Trophoblast cell (in vitro differentiated cells and primary cell): ENCODE measurements around the gene ADRA2A.

ENCODE experiments used
- DNase-seq, 2 donors: peaks; one replicate each; pipeline ENCODE4 v3.0.0-alpha.2; 2016
- H2AFZ ChIP-seq: 2 replicates; pipeline ENCODE4 v1.6.1; 2013; ENCODE audit warnings: low read length, moderate library complexity, mild to moderate bottlenecking; ENCODE audit not compliant: insufficient read depth, poor library complexity
- H2AK5ac ChIP-seq: 2 replicates; pipeline ENCODE4 v1.6.1; 2013; ENCODE audit warnings: mild to moderate bottlenecking, low read length
- H2BK120ac ChIP-seq: 2 replicates; pipeline ENCODE4 v1.6.1; 2013; ENCODE audit warnings: low read length, mild to moderate bottlenecking, moderate library complexity; ENCODE audit not compliant: insufficient read depth, poor library complexity
- H2BK12ac ChIP-seq: 2 replicates; pipeline ENCODE4 v1.6.1; 2013; ENCODE audit warnings: mild to moderate bottlenecking, low read length, moderate library complexity
- H2BK5ac ChIP-seq: 2 replicates; pipeline ENCODE4 v1.6.1; 2013; ENCODE audit warnings: low read length, low read depth, moderate library complexity, mild to moderate bottlenecking; ENCODE audit not compliant: poor library complexity
- H3K14ac ChIP-seq: 2 replicates; pipeline ENCODE4 v1.6.1; 2013; ENCODE audit warnings: mild to moderate bottlenecking, low read length
- H3K18ac ChIP-seq: 2 replicates; pipeline ENCODE4 v1.6.1; 2013; ENCODE audit warnings: mild to moderate bottlenecking, low read length
- H3K23ac ChIP-seq: 2 replicates; pipeline ENCODE4 v1.6.1; 2013; ENCODE audit warnings: low read length
- H3K27ac ChIP-seq: 2 replicates; pipeline ENCODE4 v1.5.1; 2013; ENCODE audit warnings: low read depth, mild to moderate bottlenecking, inconsistent platforms, low read length, moderate library complexity
- H3K27me3 ChIP-seq: 2 replicates; pipeline ENCODE4 v1.6.1; 2013; ENCODE audit warnings: inconsistent platforms, mild to moderate bottlenecking, low read length, moderate library complexity; ENCODE audit not compliant: insufficient read depth
- H3K36me3 ChIP-seq, 2 experiments: 1 replicate in 1 of 2; 2 replicates in 1 of 2; pipeline ENCODE4 v1.6.1; 2013; ENCODE audit warnings: low read length in 2 of 2, mild to moderate bottlenecking in 2 of 2, moderate library complexity in 1 of 2; ENCODE audit not compliant: insufficient read depth in 2 of 2, control insufficient read depth in 1 of 2
- H3K4ac ChIP-seq: 2 replicates; pipeline ENCODE4 v1.6.1; 2013; ENCODE audit warnings: low read depth, mild to moderate bottlenecking, low read length, moderate library complexity
- H3K4me1 ChIP-seq, 2 experiments: 1 replicate in 1 of 2; 2 replicates in 1 of 2; pipeline ENCODE4 v1.6.1; 2013; ENCODE audit warnings: low read length in 2 of 2, mild to moderate bottlenecking in 2 of 2, moderate library complexity in 1 of 2; ENCODE audit not compliant: insufficient read depth in 2 of 2, control insufficient read depth in 1 of 2
- H3K4me2 ChIP-seq: 2 replicates; pipeline ENCODE4 v1.6.1; 2013; ENCODE audit warnings: inconsistent platforms, mild to moderate bottlenecking, low read length, moderate library complexity
- H3K4me3 ChIP-seq: 2 replicates; pipeline ENCODE4 v1.5.1; 2013; ENCODE audit warnings: mild to moderate bottlenecking, low read depth, low read length, inconsistent platforms
- H3K79me1 ChIP-seq: one replicate; pipeline ENCODE4 v1.6.1; 2013; ENCODE audit warnings: low read length
- H3K79me2 ChIP-seq: 2 replicates; pipeline ENCODE4 v1.6.1; 2013; ENCODE audit warnings: low read length, mild to moderate bottlenecking; ENCODE audit not compliant: control insufficient read depth, insufficient read depth, poor library complexity
- H3K9ac ChIP-seq: 2 replicates; pipeline ENCODE4 v1.6.1; 2013; ENCODE audit warnings: mild to moderate bottlenecking, low read length
- H3K9me3 ChIP-seq: 2 replicates; pipeline ENCODE4 v1.6.1; 2013; ENCODE audit warnings: low read depth, mild to moderate bottlenecking, control low read depth, inconsistent platforms, low read length; ENCODE audit not compliant: insufficient read depth
- H4K12ac ChIP-seq: 2 replicates; pipeline ENCODE4 v1.6.1; 2013; ENCODE audit warnings: low read depth, mild to moderate bottlenecking, low read length, moderate library complexity
- H4K8ac ChIP-seq: 2 replicates; pipeline ENCODE4 v1.6.1; 2013; ENCODE audit warnings: low read depth, mild to moderate bottlenecking, low read length, moderate library complexity
- H4K91ac ChIP-seq: one replicate; pipeline ENCODE4 v1.6.1; 2013; ENCODE audit warnings: low read depth, mild to moderate bottlenecking, low read length, moderate library complexity
- WGBS: extraction: QIAGEN DNeasy Blood & Tissue Kit; methylation state at CpG from one replicate; pipeline ENCODE4 v1.1.7; 2013; ENCODE audit warnings: missing lambda C conversion rate; ENCODE audit not compliant: insufficient read length, insufficient coverage; ENCODE audit errors: extremely low coverage; 5-methylcytosine and 5-hydroxymethylcytosine counted together

ADRA2A gene

GRCh38 chr10:111077785-111078504, 1.1 kb downstream of the ADRA2A start:
- WGBS: no CpG with 5 or more reads among the region's 78 CpGs

GRCh38 chr10:111078505-111079185, 1.8 kb downstream of the ADRA2A start:
- WGBS: no CpG with 5 or more reads among the region's 104 CpGs
- H3K36me3 ChIP-seq: no peaks in the 10 kb centered on the region
- H2BK120ac ChIP-seq: no peak overlapping the region
- no peak overlapping the region for H2AK5ac ChIP-seq
- no peak overlapping the region for H3K4ac ChIP-seq
- DNase-seq: no peak
- no peak overlapping the region for H4K12ac ChIP-seq
- H3K4me3 ChIP-seq: peak overlapping the region; percentile 5
- H3K79me1 ChIP-seq: no peaks in the 10 kb centered on the region
- no peak overlapping the region for H3K14ac ChIP-seq
- H3K27me3 ChIP-seq: peaks cover 29% of the 10 kb centered on the region
- H2BK5ac ChIP-seq: no peak overlapping the region
- H3K9me3 ChIP-seq: peaks cover 13% of the 10 kb centered on the region
- H4K91ac ChIP-seq: no peak overlapping the region
- no peaks in the 10 kb centered on the region for H3K79me2 ChIP-seq
- H2BK12ac ChIP-seq: no peak overlapping the region
- peak overlapping the region; percentile 28 for H3K4me2 ChIP-seq
- H3K27ac ChIP-seq: no peak overlapping the region
- H3K23ac ChIP-seq: no peak overlapping the region
- H2AFZ ChIP-seq: no peak overlapping the region
- H3K4me1 ChIP-seq: peaks cover 5 to 8% of the 10 kb centered on the region in 2 experiments
- no peak overlapping the region for H3K9ac ChIP-seq
- no peak overlapping the region for H4K8ac ChIP-seq
- no peak overlapping the region for H3K18ac ChIP-seq

More at GRCh38 chr10:111077785-111078504, 1.1 kb downstream of the ADRA2A start:
- peaks cover 13% of the 10 kb centered on the region for H3K9me3 ChIP-seq
- H2AFZ ChIP-seq: no peak overlapping the region
- peaks cover 5 to 8% of the 10 kb centered on the region in 2 experiments for H3K4me1 ChIP-seq
- DNase-seq: no peak
- H3K27me3 ChIP-seq: peaks cover 29% of the 10 kb centered on the region
- H3K23ac ChIP-seq: no peak overlapping the region
- no peak overlapping the region for H2BK120ac ChIP-seq
- H4K8ac ChIP-seq: no peak overlapping the region
- H3K4me3 ChIP-seq: peak overlapping the region; percentile 47
- H2AK5ac ChIP-seq: no peak overlapping the region
- H3K9ac ChIP-seq: no peak overlapping the region
- H3K4ac ChIP-seq: no peak overlapping the region
- no peak overlapping the region for H3K14ac ChIP-seq
- no peak overlapping the region for H3K18ac ChIP-seq
- no peak overlapping the region for H2BK5ac ChIP-seq
- no peaks in the 10 kb centered on the region for H3K36me3 ChIP-seq
- H4K12ac ChIP-seq: no peak overlapping the region
- H3K4me2 ChIP-seq: peak overlapping the region; percentile 13
- H3K79me1 ChIP-seq: no peaks in the 10 kb centered on the region
- H4K91ac ChIP-seq: no peak overlapping the region
- H3K79me2 ChIP-seq: no peaks in the 10 kb centered on the region
- no peak overlapping the region for H2BK12ac ChIP-seq
- H3K27ac ChIP-seq: no peak overlapping the region

GRCh38 chr10:111079241-111079760, 2.5 kb downstream of the ADRA2A start:
- Histone ChIP-seq H2BK12ac (no peak overlapping the region), H2AFZ (no peak overlapping the region), H3K4me2 (no peak overlapping the region), H3K79me2 (no peaks in the 10 kb centered on the region), H3K9me3 (peaks cover 13% of the 10 kb centered on the region), H2BK120ac (no peak overlapping the region), H3K4ac (no peak overlapping the region), H3K27ac (no peak overlapping the region), H3K27me3 (peaks cover 28% of the 10 kb centered on the region), H4K91ac (no peak overlapping the region), H3K36me3 (no peaks in the 10 kb centered on the region), H3K14ac (no peak overlapping the region), H4K8ac (no peak overlapping the region), H4K12ac (no peak overlapping the region), H3K23ac (no peak overlapping the region), H3K9ac (no peak overlapping the region), H2AK5ac (no peak overlapping the region), H2BK5ac (no peak overlapping the region), H3K4me1 (peaks cover 5 to 8% of the 10 kb centered on the region in 2 experiments), H3K4me3 (peak overlapping the region; percentile 5), H3K18ac (no peak overlapping the region), H3K79me1 (no peaks in the 10 kb centered on the region)
- WGBS: no CpG with 5 or more reads among the region's 28 CpGs
- no peak for DNase-seq

GRCh38 chr10:111079781-111080180, 3.0 kb downstream of the ADRA2A start:
- Histone ChIP-seq H3K9me3 (peaks cover 13% of the 10 kb centered on the region), H2AFZ (no peak overlapping the region), H3K18ac (no peak overlapping the region), H3K27ac (no peak overlapping the region), H3K4me2 (no peak overlapping the region), H4K8ac (no peak overlapping the region), H2BK120ac (no peak overlapping the region), H3K79me1 (no peaks in the 10 kb centered on the region), H3K23ac (no peak overlapping the region), H2BK12ac (no peak overlapping the region), H3K4me3 (no peak overlapping the region), H3K27me3 (peaks cover 27% of the 10 kb centered on the region), H3K9ac (no peak overlapping the region), H4K12ac (no peak overlapping the region), H3K4ac (no peak overlapping the region), H3K36me3 (no peaks in the 10 kb centered on the region), H3K4me1 (peaks cover 5 to 8% of the 10 kb centered on the region in 2 experiments), H3K79me2 (no peaks in the 10 kb centered on the region), H2BK5ac (no peak overlapping the region), H2AK5ac (no peak overlapping the region), H3K14ac (no peak overlapping the region), H4K91ac (no peak overlapping the region)
- DNase-seq: no peak
- no CpG with 5 or more reads among the region's 5 CpGs for WGBS
